Liver (tissue), 9 donors: ENCODE measurements around the gene RELN. TPM values are rescaled to one million over a fixed set of nuclear protein-coding genes. Genes with fewer than 3 reads are reported as not detected.

ENCODE experiments used
- DNase-seq: peaks from one replicate; pipeline ENCODE4 v3.0.0-alpha.2; 2017; ENCODE audit warnings: low spot score
- H3K27ac ChIP-seq, 2 donors: one replicate each; pipeline ENCODE4 v1.7.0; 2013; ENCODE audit warnings: inconsistent platforms in 2 of 2, low read length in 2 of 2, control low read depth in 1 of 2, low read depth in 1 of 2, mild to moderate bottlenecking in 1 of 2
- H3K27me3 ChIP-seq, 4 donors: one replicate each; pipeline versions ENCODE4 v1.6.1 to v1.7.0; 2013; ENCODE audit warnings: low read length in 3 of 4, inconsistent platforms in 1 of 4, mild to moderate bottlenecking in 1 of 4, moderate library complexity in 1 of 4; ENCODE audit not compliant: control insufficient read depth in 4 of 4, insufficient read depth in 4 of 4
- H3K36me3 ChIP-seq, 4 donors: one replicate each; pipeline versions ENCODE4 v1.6.1 to v1.7.0; 2013; ENCODE audit warnings: low read length in 3 of 4, mild to moderate bottlenecking in 3 of 4, low read depth in 1 of 4, moderate library complexity in 1 of 4; ENCODE audit not compliant: control insufficient read depth in 4 of 4, insufficient read depth in 3 of 4
- H3K4me1 ChIP-seq, 4 donors: one replicate each; pipeline versions ENCODE4 v1.6.1 to v1.7.0; 2013; ENCODE audit warnings: low read length in 3 of 4, mild to moderate bottlenecking in 3 of 4, moderate library complexity in 1 of 4; ENCODE audit not compliant: control insufficient read depth in 4 of 4, insufficient read depth in 4 of 4
- H3K4me3 ChIP-seq, 3 donors: one replicate each; pipeline versions ENCODE4 v1.6.1 to v1.7.0; 2013; ENCODE audit warnings: low read length in 3 of 3, control low read depth in 1 of 3, low read depth in 1 of 3, mild to moderate bottlenecking in 1 of 3
- H3K9ac ChIP-seq, 2 donors: one replicate each; pipeline ENCODE4 v1.7.0; 2013; ENCODE audit warnings: low read length in 2 of 2, mild to moderate bottlenecking in 2 of 2, moderate library complexity in 2 of 2, control low read depth in 1 of 2, low read depth in 1 of 2
- H3K9me3 ChIP-seq, 4 donors: one replicate each; pipeline versions ENCODE4 v1.6.1 to v1.7.0; 2013; ENCODE audit warnings: low read length in 3 of 4; ENCODE audit not compliant: control insufficient read depth in 4 of 4
- FOXA1 ChIP-seq: IDR thresholded peaks from 2 replicates; pipeline ENCODE4 v1.6.1; 2016; ENCODE audit warnings: antibody characterized with exemption
- FOXA2 ChIP-seq: IDR thresholded peaks from 2 replicates; pipeline ENCODE4 v1.6.1; 2016; ENCODE audit warnings: antibody characterized with exemption
- HNF4A ChIP-seq, 2 donors: conservative IDR thresholded peaks; 2 replicates each; pipeline ENCODE4 v1.6.1; 2016; ENCODE audit warnings: antibody characterized with exemption in 2 of 2, mild to moderate bottlenecking in 2 of 2
- HNF4G ChIP-seq: IDR thresholded peaks from 2 replicates; pipeline ENCODE4 v1.6.1; 2016; ENCODE audit warnings: antibody characterized with exemption
- JUND ChIP-seq, 2 donors: IDR thresholded peaks; 2 replicates each; pipeline ENCODE4 v1.6.1; 2016; ENCODE audit warnings: antibody characterized with exemption in 2 of 2
- MAX ChIP-seq: IDR thresholded peaks from 2 replicates; pipeline ENCODE4 v1.6.1; 2016; ENCODE audit warnings: antibody characterized with exemption
- RAD21 ChIP-seq, 2 donors: IDR thresholded peaks; 2 replicates each; pipeline ENCODE4 v1.6.1; 2016; ENCODE audit warnings: antibody characterized with exemption in 2 of 2, mild to moderate bottlenecking in 2 of 2
- RXRA ChIP-seq, 2 donors: IDR thresholded peaks; 2 replicates each; pipeline ENCODE4 v1.6.1; 2017 to 2018; ENCODE audit warnings: antibody characterized with exemption in 2 of 2, mild to moderate bottlenecking in 1 of 2
- TAF1 ChIP-seq: conservative IDR thresholded peaks from 2 replicates; pipeline ENCODE4 v1.6.1; 2016; ENCODE audit warnings: antibody characterized with exemption, mild to moderate bottlenecking
- WGBS: extraction: QIAGEN DNeasy Blood & Tissue Kit; methylation state at CpG from one replicate; pipeline ENCODE4 v1.1.7; 2013; 5-methylcytosine and 5-hydroxymethylcytosine counted together
- polyA plus RNA-seq, 2 donors: library from polyadenylated mRNA; stranded (reverse) in 1 of 2; unstranded in 1 of 2; fragments of 200-250 nt in 1 of 2; fragments of >200 nt in 1 of 2; fragmentation: Nextera tagmentation in 1 of 2; extraction: Ambion mirVana in 1 of 2; gene quantifications; one replicate each; pipeline versions ENCODE4 v1.2.1 to v1.2.3, GENCODE V29; 2013 to 2015
- total RNA-seq, 2 donors: library from RNA; depleted of rRNA; stranded (reverse); fragments of >200 nt; gene quantifications; one replicate each; pipeline ENCODE4 v1.2.3, GENCODE V29; 2014
- TF ChIP-seq, protein P1 (sequence below): IDR thresholded peaks from 2 replicates; pipeline ENCODE4 v1.6.1; 2016; ENCODE audit warnings: antibody characterized with exemption, mild to moderate bottlenecking
- donor health status: healthy.
- donor health status: healthy.
- donor health status: healthy.
- donor health status: healthy.
- donor health status: healthy.

RELN gene
- total and polyA plus RNA-seq, 4 donors, result 10.0 to 69.8 (median 28.4) TPM

DNA sequence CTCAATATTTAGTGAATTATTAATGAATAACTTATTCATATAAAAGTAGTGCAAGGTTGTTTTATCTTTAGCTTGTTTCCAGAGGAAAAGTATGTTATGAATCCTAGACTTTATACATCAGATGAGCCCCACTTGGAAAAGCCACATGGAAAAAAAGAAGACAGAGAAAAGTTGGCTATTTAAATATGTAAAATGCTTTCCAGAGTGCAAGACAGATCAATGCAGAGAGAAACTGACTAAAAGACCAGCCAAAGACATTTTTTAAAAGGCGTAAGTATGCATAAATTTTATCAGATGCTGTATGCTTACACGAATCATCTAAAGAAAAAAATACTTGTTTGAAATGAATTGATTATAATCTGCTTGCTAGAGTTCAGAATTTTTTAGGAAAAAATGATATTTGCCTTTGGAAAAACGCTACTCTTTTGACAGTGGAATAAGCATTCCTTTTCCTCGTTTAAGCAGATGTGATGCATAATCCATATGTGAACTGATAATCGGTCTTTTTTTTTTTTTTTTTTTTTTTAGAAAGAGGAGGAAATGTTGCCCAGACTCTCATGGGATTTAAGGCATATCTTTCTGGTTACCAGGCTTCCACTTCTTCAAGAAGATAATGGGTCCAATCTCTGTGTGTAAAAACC, 70.7 kb downstream of the RELN start:
- Histone ChIP-seq H3K4me1 (no peaks in the 10 kb centered on the region), H3K36me3 (no peaks in the 10 kb centered on the region), H3K4me3 (no peak overlapping the region), H3K27ac (no peak overlapping the region), H3K9me3 (no peaks in the 10 kb centered on the region), H3K9ac (no peak overlapping the region), H3K27me3 (no peaks in the 10 kb centered on the region)
- no peak for TF ChIP-seq FOXA2
- no peak for TF ChIP-seq RAD21 (IDR thresholded peaks at IDR 0.05)
- TF ChIP-seq HNF4G, result no peak
- 71% methylated on average over 5 of the region's 5 CpGs for WGBS
- DNase-seq, result no peak

- H3K27ac ChIP-seq, result no peak overlapping the region
- no peak overlapping the region for H3K4me3 ChIP-seq
- 64% methylated on average over 1 of the region's 1 CpG for WGBS
- DNase-seq, result no peak
- no peaks in the 10 kb centered on the region for H3K9me3 ChIP-seq
- H3K27me3 ChIP-seq, result no peaks in the 10 kb centered on the region
- no peaks in the 10 kb centered on the region for H3K36me3 ChIP-seq
- H3K9ac ChIP-seq, result no peak overlapping the region
- TF ChIP-seq MAX (no peak), JUND (IDR thresholded peaks at IDR 0.05) (no peak), FOXA1 (no peak)
- TF ChIP-seq, protein P1, sequence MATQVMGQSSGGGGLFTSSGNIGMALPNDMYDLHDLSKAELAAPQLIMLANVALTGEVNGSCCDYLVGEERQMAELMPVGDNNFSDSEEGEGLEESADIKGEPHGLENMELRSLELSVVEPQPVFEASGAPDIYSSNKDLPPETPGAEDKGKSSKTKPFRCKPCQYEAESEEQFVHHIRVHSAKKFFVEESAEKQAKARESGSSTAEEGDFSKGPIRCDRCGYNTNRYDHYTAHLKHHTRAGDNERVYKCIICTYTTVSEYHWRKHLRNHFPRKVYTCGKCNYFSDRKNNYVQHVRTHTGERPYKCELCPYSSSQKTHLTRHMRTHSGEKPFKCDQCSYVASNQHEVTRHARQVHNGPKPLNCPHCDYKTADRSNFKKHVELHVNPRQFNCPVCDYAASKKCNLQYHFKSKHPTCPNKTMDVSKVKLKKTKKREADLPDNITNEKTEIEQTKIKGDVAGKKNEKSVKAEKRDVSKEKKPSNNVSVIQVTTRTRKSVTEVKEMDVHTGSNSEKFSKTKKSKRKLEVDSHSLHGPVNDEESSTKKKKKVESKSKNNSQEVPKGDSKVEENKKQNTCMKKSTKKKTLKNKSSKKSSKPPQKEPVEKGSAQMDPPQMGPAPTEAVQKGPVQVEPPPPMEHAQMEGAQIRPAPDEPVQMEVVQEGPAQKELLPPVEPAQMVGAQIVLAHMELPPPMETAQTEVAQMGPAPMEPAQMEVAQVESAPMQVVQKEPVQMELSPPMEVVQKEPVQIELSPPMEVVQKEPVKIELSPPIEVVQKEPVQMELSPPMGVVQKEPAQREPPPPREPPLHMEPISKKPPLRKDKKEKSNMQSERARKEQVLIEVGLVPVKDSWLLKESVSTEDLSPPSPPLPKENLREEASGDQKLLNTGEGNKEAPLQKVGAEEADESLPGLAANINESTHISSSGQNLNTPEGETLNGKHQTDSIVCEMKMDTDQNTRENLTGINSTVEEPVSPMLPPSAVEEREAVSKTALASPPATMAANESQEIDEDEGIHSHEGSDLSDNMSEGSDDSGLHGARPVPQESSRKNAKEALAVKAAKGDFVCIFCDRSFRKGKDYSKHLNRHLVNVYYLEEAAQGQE, result no peak
- H3K4me1 ChIP-seq, result no peaks in the 10 kb centered on the region
Observed at GRCh38 chr7:103915680-103916357, 73.6 kb downstream of the RELN start.

GRCh38 chr7:103914147-103914899, 75.1 kb downstream of the RELN start:
- Histone ChIP-seq H3K4me1 (no peaks in the 10 kb centered on the region), H3K36me3 (no peaks in the 10 kb centered on the region), H3K9ac (no peak overlapping the region), H3K4me3 (no peak overlapping the region), H3K27me3 (no peaks in the 10 kb centered on the region), H3K9me3 (no peaks in the 10 kb centered on the region), H3K27ac (no peak overlapping the region)
- no peak for TF ChIP-seq TAF1
- TF ChIP-seq HNF4A (conservative IDR thresholded peaks at IDR 0.05), result no peak
- TF ChIP-seq FOXA1, result no peak
- TF ChIP-seq RXRA (IDR thresholded peaks at IDR 0.05), result no peak
- WGBS, result 85% methylated on average over 6 of the region's 6 CpGs
- DNase-seq, result no peak
